HepG2 (cell line): ENCODE data around the gene PARD3.

Experiments used
- CENPT ChIP-seq: sonication (generic); formaldehyde crosslinking; IDR thresholded peaks from 2 replicates; pipeline ENCODE4 v1.8.0; 2022; ENCODE audit warnings: low read depth, mild to moderate bottlenecking, moderate library complexity, missing genetic modification reagents
- GLI4 ChIP-seq: sonication (generic); formaldehyde crosslinking; IDR thresholded peaks from 2 replicates; pipeline ENCODE4 v1.5.1; 2020; ENCODE audit warnings: missing genetic modification reagents, mild to moderate bottlenecking, moderate library complexity, borderline replicate concordance
- GZF1 ChIP-seq: sonication (generic); formaldehyde crosslinking; IDR thresholded peaks from 2 replicates; pipeline ENCODE4 v1.5.1; 2020; ENCODE audit warnings: mild to moderate bottlenecking, missing genetic modification reagents
- KLF9 ChIP-seq: IDR thresholded peaks from 2 replicates; pipeline ENCODE4 v1.6.1; 2016; ENCODE audit warnings: low read depth
- NCOA1 ChIP-seq: sonication (generic); formaldehyde crosslinking; IDR thresholded peaks from 2 replicates; pipeline ENCODE4 v1.9.0; 2021; ENCODE audit warnings: missing genetic modification reagents

GRCh38 chr10:34570887-34571286, 244.2 kb downstream of the PARD3 start:
- no peak for TF ChIP-seq GZF1
- no peak for TF ChIP-seq GLI4
- no peak for TF ChIP-seq NCOA1
- no peak for TF ChIP-seq CENPT (CRISPR knock-in tag)
- no peak for TF ChIP-seq KLF9 (CRISPR knock-in tag)
